OCI-LY7 (cell line): Measurements from ENCODE around the gene BLMH. TPM values are rescaled to one million over a fixed set of nuclear protein-coding genes. Genes with fewer than 3 reads are reported as not detected.

Source experiments
- BruUV-seq: library from RNA; stranded (reverse); fragments of 400-500 nt; replicated peaks from 2 replicates; lab custom pipeline; 2021; lab: Mats Ljungman, UMichigan
- CTCF ChIA-PET: fragments of 300-600 bp; sonication (Branson Sonifier 250); formaldehyde crosslinking; loops from one replicate; lab custom pipeline; 2022; ENCODE audit warnings: antibody characterized with exemption; ENCODE audit not compliant: unreplicated experiment; lab: Charles Lee
- POLR2A ChIA-PET: fragments of 300-600 bp; sonication (Branson Sonifier 250); formaldehyde crosslinking; loops from one replicate; lab custom pipeline; 2022; ENCODE audit warnings: antibody characterized with exemption; lab: Charles Lee
- DNase-seq: peaks from one replicate; pipeline ENCODE4 v3.0.0-alpha.2; 2015; ENCODE audit warnings: low spot score
- H2AFZ ChIP-seq: fragments of 200-600 bp; sonication (generic), shearing (Covaris generic); 2 replicates; pipeline ENCODE4 v1.6.1; 2014; ENCODE audit warnings: mild to moderate bottlenecking, antibody characterized with exemption, low read length, moderate library complexity
- H3K27ac ChIP-seq: fragments of 200-600 bp; sonication (generic); 2 replicates; pipeline ENCODE4 v1.5.1; 2014; ENCODE audit warnings: mixed run types, low read depth, mild to moderate bottlenecking, moderate library complexity, low read length, inconsistent platforms; ENCODE audit not compliant: poor library complexity, severe bottlenecking
- H3K36me3 ChIP-seq: fragments of 200-600 bp; sonication (generic); 2 replicates; pipeline ENCODE4 v1.6.1; 2014; ENCODE audit warnings: mild to moderate bottlenecking, antibody characterized with exemption, low read length, moderate library complexity, mixed read lengths; ENCODE audit not compliant: insufficient read depth
- H3K4me1 ChIP-seq: fragments of 200-600 bp; sonication (generic); 2 replicates; pipeline ENCODE4 v1.5.1; 2014; ENCODE audit warnings: mild to moderate bottlenecking, low read length; ENCODE audit not compliant: insufficient read depth, poor library complexity, severe bottlenecking
- H3K4me2 ChIP-seq: fragments of 200-600 bp; sonication (generic); 2 replicates; pipeline ENCODE4 v1.6.1; 2014; ENCODE audit warnings: mild to moderate bottlenecking, low read length
- H3K4me3 ChIP-seq: fragments of 200-600 bp; sonication (generic); 2 replicates; pipeline ENCODE4 v1.5.1; 2014; ENCODE audit warnings: mild to moderate bottlenecking, low read depth, low read length; ENCODE audit not compliant: poor library complexity, severe bottlenecking
- H3K79me2 ChIP-seq: fragments of 200-600 bp; sonication (generic); 2 replicates; pipeline ENCODE4 v1.6.1; 2016; ENCODE audit warnings: low read depth, mild to moderate bottlenecking, low read length, moderate library complexity, mixed read lengths; ENCODE audit not compliant: insufficient read depth
- H3K9me2 ChIP-seq: fragments of 200-600 bp; sonication (generic); 2 replicates; pipeline ENCODE4 v1.6.1; 2016; ENCODE audit warnings: mild to moderate bottlenecking, low read length, mixed read lengths; ENCODE audit not compliant: insufficient read depth
- H3K9me3 ChIP-seq: fragments of 200-600 bp; sonication (generic); 2 replicates; pipeline ENCODE4 v1.6.1; 2014; ENCODE audit warnings: mild to moderate bottlenecking, mixed run types, low read length, mixed read lengths
- H4K20me1 ChIP-seq: fragments of 200-600 bp; sonication (generic); 2 replicates; pipeline ENCODE4 v1.6.1; 2014; ENCODE audit warnings: mild to moderate bottlenecking, antibody characterized with exemption, low read length, moderate library complexity, mixed read lengths; ENCODE audit not compliant: insufficient read depth
- CTCF ChIP-seq: fragments of 200-600 bp; sonication (generic); conservative IDR thresholded peaks from 2 replicates; pipeline ENCODE4 v1.5.1; 2014; ENCODE audit warnings: mild to moderate bottlenecking, antibody characterized with exemption, low read length, moderate library complexity, mixed read lengths
- EZH2phosphoT487 ChIP-seq: fragments of 200-600 bp; sonication (generic); IDR thresholded peaks from 2 replicates; pipeline ENCODE4 v1.6.1; 2018; ENCODE audit warnings: low read depth, borderline replicate concordance, mild to moderate bottlenecking, mixed run types, antibody characterized with exemption, low read length, moderate library complexity, mixed read lengths
- intact Hi-C: fragments of 100-400 bp; cut with micrococcal nuclease; formaldehyde crosslinking; loops from one replicate; pipeline ENCODE4 v1.10.0; 2022; ENCODE audit not compliant: unreplicated experiment
- total RNA-seq, 2 experiments: library from RNA; depleted of rRNA in 1 of 2; stranded (reverse); fragments of >200 nt in 1 of 2; shearing (Covaris generic) in 1 of 2; gene quantifications; 2 replicates each; pipeline ENCODE4 v1.2.3, GENCODE V29; 2014 to 2022

BLMH gene
- total RNA-seq, 2 experiments from 2014 or later = 35.0 to 65.7 TPM

DNA sequence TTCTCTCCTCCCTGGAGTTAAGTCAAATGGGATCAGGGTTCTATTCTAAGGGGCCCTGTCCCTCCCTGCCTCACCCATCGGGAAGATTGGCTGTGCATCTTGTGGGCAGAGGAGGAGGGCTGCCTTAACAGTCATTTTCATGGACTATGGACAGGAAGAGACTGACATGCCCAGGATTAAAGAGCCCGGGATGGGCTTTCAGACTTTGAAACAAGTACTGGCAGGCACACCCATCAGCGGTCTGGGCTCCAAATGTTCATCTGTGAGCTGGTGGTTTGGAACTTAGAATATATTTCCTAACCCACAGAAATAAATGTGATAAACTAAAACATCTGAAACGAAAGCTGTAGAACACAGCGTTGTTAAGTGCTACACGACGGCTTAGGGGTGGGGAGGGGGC lies 62.7 kb downstream of the BLMH start:
- no TSS peak for BruUV-seq
- H3K79me2 ChIP-seq = no peaks in the 10 kb centered on the region

GRCh38 chr17:30228011-30228410 lies 63.7 kb downstream of the BLMH start:
- intact Hi-C loops = no loop called here
- Histone ChIP-seq H3K4me1 (no peaks in the 10 kb centered on the region), H3K9me2 (no peaks in the 10 kb centered on the region), H3K36me3 (no peaks in the 10 kb centered on the region), H4K20me1 (no peaks in the 10 kb centered on the region), H3K9me3 (no peaks in the 10 kb centered on the region), H3K4me2 (no peak overlapping the region), H3K4me3 (no peak overlapping the region), H3K27ac (no peak overlapping the region), H2AFZ (no peak overlapping the region), H3K79me2 (no peaks in the 10 kb centered on the region)
- CTCF ChIA-PET = no interaction called here
- DNase-seq = no peak
- BruUV-seq = no TSS peak
- POLR2A ChIA-PET = no interaction called here
- TF ChIP-seq EZH2phosphoT487 (no peak), CTCF (no peak)

More for the DNA sequence above, 62.7 kb downstream of the BLMH start:
- Histone ChIP-seq H3K36me3 (no peaks in the 10 kb centered on the region), H2AFZ (no peak overlapping the region), H3K4me1 (no peaks in the 10 kb centered on the region), H3K27ac (no peak overlapping the region), H3K9me2 (no peaks in the 10 kb centered on the region), H3K4me3 (no peak overlapping the region), H3K4me2 (no peak overlapping the region), H3K9me3 (no peaks in the 10 kb centered on the region), H4K20me1 (no peaks in the 10 kb centered on the region)
- no peak for TF ChIP-seq EZH2phosphoT487
- TF ChIP-seq CTCF = no peak
- ChIA-PET CTCF (no interaction called here), POLR2A (interaction anchor here (0.6 kb wide), 2 partner anchors 24 to 47 kb away, joined by 4 read pairs; no protein-coding TSS in a partner anchor)
- no peak for DNase-seq
- intact Hi-C loops = no loop called here

GRCh38 chr17:30226878-30227277 lies 64.9 kb downstream of the BLMH start:
- Histone ChIP-seq H3K4me1 (no peaks in the 10 kb centered on the region), H3K36me3 (no peaks in the 10 kb centered on the region), H3K79me2 (no peaks in the 10 kb centered on the region), H3K27ac (no peak overlapping the region), H3K4me3 (no peak overlapping the region), H3K4me2 (no peak overlapping the region), H2AFZ (no peak overlapping the region), H3K9me3 (no peaks in the 10 kb centered on the region), H3K9me2 (no peaks in the 10 kb centered on the region), H4K20me1 (no peaks in the 10 kb centered on the region)
- DNase-seq = no peak
- TF ChIP-seq CTCF (no peak), EZH2phosphoT487 (no peak)
- intact Hi-C loops = no loop called here
- CTCF ChIA-PET = interaction anchor here (0.6 kb wide), 1 partner anchor 225 kb away, joined by 3 read pairs; no protein-coding TSS in a partner anchor
- BruUV-seq = no TSS peak
- POLR2A ChIA-PET = no interaction called here
